Stimulated activated CD8-positive, alpha-beta memory T cell treated with anti-CD3 and anti-CD28 coated beads, Interleukin-12 subunit alpha, Interleukin-12 subunit beta, amount 100 ng/mL, for 1 hour (primary cell): ENCODE results near the gene TMEM175.

Source experiments
- DNase-seq: peaks from one replicate; pipeline ENCODE4 v3.0.0-alpha.2; 2020; ENCODE audit warnings: low read depth

TMEM175 gene

DNA sequence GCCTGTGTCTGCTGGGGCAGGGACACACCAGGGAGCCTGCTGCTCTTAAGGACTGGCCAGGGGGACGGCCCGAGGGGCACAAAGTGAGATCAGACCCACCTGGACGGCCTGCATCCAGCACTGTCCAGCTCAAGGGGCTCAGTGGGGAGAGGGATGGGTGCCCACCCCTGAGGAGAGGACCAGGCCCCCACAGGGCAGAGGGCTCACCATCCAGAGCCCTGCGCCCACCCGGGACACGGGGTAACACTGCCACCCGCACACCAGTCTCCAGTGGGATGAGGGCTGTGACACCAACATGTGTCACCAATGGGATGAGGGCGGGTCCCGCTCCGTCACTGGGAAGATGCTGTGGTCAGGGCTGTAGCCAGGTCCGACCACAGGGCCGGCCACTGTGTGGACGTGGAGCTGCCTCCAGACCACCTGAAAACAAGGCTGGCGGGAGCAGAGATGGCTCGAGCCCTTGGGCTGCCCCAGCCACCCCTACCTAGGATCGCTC lies 27.9 kb downstream of the TMEM175 start:
- no peak for DNase-seq

DNA sequence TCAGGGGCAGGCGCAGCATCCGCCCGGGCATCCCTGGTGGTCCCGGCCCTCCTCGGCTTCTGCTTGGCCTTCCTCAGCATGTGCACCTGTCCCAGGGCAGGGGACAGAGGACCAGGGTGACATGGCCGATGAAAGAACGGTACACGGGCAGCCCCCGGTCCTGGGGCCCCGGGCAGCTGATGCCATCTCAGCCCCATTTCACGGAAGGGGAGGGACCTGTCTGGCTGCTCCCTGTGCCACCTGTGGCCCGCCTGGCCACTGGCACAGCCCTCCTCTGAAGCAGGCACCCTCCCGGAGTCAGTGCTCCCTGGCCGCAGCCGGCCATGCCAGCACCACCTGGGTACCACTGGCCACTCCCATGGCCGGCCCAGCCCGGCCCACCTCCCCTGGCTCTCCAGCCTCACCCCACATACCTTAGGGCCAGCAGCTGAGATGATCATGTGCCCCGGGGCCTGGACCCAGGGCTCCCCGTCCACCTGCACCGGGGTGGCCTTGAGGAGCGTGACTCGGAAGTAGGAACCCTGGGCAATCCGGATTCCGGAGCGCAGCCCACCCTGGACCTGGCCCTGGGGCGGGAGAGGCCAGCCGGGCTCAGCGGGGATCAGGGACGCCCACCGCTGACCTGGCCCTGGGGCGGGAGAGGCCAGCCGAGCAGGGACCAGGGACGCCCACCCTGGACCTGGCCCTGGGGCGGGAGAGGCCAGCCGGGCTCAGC lies 28.5 kb downstream of the TMEM175 start:
- no peak for DNase-seq

DNA sequence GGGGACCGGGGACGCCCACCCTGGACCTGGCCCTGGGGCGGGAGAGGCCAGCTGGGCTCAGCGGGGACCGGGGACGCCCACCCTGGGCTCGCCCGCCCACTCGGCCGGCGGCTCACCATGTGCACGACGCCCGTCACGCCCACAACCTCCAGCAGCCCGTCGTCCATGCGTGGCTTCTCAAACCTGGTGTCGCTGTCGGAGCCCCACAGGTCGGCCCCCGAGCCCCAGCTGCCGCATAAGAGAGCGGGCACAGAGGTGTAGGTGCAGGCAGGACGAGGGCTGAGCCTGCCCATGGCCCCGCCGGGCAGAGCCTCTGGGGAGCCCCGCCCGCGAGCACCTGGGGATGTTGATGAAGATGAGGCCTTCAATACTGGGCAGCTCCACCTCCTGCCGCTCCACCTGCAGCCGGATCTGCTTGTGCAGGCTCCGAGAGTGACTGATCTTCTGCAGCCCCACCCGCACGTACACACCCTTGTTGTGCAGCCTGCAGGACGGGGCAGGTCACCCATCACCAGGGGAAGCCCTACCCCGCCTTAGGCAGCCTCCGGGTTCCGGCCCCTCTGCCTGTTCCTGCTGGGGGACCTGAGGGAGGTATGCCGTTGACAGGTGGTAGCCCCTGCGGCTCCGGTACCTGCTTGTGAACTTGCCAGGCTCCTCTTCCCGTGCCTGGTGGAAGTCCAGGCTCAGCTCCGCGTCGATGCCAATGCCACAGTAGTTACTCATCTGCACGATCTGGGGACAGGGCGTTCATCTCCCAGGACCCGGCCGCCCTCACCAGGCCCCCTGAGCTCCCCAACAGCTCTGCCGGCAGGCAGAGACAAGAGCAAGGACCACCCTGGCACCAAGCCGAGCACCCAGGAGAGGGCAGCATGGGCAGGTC lies 29.3 kb downstream of the TMEM175 start:
- no peak for DNase-seq

DNA sequence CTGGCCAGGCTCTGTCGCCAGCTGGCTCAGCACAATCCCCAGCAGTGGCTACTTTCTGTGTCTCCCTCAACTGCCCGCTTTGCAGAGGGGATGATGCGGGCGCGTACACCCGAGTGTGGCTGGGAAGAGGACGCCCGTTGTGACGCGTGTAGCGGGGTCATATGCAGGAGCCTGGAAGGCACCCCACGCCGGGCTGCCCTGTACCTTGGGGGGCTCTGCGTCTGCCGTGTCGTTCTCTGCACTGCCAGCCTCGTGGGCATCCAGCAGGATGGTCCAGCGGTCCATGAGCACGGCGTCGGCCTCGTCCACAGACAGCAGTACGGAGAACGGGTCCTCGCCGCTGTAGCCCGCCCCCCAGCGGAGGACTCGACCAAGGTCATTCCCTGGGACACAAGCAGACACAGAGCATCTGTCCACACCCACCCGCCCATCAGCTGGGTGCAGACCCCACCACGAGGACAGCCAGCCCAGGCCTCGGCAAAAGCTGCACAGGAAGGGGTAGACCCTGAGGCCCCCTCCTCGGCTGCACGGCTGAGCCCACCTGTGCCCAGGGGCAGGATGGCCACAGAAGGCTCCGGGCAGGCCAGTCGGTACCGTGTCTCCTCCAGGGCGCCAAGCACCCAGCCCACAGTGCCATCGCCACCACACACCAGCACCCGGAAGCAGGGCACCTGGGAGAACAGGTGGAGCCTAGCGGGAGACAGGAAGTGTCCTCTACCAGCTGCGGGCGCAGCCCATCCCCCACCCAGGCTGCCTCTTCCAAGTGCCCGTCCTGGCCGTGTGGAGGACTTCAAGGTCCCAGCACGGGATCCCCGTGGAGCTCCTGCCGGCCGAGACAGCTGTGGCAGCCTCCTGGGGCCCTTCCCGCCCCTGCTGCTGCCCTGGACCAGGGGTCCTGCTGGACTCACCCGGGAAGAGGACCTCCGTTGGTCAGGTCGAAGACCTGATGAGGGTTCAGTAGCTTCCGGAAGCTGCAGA lies 30.3 kb downstream of the TMEM175 start:
- no peak for DNase-seq

DNA sequence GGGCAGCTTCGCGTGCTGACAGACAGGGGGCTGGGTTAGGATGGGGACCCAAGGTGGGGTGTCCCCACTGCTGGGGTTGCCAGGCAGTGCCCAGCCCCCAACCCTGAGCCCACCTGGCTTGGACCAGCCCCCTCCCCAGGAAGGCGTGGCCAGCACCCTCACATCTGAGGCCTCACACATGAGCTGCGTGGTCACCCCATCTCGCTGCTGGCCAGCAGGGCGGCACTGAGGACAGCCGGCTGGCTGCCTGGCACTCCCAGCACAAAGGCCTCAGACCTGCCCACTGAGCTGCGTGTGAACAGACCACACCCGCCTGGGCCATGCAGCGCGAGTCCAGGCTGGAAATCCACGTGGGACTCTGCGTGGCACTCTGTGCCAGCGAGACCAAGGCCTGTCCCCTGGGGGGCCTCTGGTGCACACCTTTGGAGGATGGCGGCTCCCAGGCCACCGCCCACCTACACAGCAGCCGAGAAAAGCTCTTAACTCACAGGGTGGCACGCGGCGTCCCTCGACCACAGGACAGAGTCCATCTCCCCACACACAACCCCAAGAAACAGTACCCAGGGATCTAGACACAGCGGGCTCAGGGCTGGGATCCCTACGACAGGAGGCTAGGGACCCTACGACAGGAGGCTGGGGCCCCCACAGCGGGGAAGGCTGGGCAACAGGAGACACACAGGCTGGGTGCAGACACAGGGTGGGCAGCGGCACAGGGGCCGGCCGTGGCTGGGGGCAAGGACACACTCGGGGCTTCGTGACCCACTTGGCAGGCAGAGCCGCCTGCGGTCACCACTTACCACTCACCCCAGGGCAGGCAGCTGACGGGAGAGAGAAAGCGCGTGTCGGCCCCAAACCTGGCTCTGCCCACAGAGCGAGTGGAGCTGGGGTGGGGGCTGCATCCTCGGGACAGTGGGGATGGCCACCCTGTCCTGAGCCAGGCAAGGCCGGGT lies 31.3 kb downstream of the TMEM175 start:
- no peak for DNase-seq

DNA sequence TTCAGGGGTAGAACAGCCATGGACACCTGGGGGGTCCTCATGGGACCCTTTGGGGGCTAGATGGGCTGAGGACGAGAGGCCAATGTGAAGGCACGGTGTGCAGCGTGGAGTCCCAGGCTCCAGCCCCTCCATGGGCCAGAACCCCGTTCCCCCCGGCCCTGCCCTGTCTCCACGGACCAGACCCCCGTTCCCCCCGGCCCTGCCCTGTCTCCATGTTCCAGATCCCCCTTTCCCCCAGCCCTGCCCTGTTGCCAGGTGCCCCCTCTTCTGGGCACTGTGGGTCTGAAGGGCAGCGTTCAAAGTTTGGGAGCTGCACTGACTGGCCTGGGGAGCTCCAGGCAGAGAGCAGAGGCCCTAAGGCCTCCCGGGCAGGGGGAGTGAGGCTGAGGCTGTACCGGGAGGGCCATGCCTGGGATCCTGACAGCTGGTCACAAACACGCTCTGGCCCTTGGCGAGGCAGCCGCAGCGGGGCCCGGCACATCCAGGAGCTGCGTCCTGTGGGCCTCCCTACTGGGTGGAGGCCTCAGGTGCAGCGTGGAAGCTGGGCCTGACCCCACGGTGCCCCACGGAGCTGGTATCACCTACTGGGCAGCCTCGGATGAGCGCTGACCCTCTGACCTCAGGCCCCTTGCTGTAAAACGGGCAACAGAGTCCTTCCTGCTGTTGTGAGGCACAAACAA lies 32.2 kb downstream of the TMEM175 start:
- DNase-seq: no peak

DNA sequence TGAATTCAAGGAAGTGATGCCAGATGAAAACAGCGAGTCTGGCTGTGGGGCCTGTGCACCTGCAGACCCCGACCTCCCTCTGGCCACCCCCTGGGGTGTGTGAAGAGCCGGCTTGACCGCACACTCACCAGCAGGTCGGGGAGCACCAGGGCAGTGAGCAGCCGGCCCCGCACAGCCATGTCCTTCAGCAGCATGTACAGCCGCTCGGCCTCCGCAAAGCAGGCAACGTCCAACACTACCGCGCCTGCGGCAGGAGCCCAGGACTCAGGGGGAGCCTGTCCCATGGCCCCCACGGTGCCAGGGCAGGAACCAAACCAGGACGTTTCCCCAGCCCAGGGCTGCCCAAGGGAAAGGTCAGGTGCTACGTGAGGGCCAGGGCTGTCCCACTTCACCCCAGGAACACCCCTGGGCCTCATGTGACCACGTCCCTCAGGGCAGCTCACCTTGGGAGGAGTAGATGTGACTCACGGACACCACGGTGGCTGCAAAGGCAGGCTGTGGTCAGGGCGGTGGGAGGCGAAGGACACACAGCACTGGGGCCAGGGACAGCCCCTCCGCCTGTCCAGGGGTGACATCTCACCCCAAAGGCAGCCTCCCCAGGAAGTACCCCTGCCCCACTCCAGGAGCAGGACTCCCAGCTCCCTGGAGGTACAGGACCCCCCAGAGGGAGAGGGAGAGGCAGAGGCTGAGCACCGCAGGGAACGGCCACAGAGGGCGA lies 32.9 kb downstream of the TMEM175 start:
- no peak for DNase-seq

DNA sequence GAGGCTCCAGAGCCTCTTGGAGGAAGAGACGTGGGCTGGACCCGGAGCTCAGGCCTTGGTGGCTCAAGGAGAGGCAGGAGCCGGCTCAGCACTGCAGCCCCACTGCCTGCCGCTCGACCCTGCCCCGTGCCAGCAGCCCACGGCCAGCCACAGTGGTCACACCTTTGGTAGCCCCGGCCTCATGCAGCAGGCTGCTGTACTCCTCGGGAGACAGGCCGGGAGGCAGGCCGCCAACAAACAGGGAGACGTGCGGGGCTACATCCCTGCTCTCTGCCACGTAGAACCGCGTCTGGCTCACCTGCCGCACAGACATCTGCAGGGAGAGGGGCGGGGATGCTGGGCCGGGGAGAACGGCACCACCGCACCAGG lies 33.5 kb downstream of the TMEM175 start:
- no peak for DNase-seq

DNA sequence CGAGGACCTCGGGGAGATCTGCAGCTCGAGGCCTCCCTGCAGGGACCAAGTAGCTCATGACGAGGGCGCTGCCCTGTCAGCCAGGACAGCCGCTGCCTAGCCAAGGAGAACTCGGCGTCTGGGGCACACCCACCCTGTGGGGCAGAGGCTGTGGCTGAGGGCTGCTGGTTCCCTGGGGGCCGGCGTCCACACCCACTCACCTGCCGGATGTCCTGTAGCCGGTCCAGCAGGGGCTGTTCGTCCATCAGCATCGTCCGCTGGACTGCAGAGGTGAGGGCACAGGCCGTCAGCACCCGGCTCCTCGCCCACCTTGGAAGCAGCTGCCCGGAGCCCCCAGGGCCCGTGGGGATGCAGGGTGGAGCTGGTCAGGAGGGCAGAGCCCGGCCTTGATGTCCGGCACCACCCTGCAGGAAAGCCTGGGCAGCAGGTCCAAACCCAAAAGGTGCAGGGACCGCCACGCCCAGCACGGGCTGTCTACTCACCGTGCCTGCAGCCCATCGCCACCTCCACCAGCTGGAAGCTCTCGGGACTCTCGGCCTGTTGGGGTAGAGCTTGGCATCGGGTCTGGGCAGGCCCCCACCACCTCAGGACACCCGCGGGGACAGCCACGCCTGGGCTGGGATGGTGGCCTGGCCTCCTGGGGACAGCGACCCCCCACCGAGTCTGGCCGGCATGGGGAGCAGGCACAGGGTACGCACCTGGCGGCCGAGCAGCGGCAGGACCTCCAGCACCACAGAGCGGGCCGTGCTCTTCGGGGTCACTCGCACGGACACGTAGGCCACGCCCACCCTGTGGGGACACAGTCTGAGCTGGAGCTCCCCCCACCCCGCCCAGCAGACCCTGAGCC lies 34.2 kb downstream of the TMEM175 start:
- no peak for DNase-seq

DNA sequence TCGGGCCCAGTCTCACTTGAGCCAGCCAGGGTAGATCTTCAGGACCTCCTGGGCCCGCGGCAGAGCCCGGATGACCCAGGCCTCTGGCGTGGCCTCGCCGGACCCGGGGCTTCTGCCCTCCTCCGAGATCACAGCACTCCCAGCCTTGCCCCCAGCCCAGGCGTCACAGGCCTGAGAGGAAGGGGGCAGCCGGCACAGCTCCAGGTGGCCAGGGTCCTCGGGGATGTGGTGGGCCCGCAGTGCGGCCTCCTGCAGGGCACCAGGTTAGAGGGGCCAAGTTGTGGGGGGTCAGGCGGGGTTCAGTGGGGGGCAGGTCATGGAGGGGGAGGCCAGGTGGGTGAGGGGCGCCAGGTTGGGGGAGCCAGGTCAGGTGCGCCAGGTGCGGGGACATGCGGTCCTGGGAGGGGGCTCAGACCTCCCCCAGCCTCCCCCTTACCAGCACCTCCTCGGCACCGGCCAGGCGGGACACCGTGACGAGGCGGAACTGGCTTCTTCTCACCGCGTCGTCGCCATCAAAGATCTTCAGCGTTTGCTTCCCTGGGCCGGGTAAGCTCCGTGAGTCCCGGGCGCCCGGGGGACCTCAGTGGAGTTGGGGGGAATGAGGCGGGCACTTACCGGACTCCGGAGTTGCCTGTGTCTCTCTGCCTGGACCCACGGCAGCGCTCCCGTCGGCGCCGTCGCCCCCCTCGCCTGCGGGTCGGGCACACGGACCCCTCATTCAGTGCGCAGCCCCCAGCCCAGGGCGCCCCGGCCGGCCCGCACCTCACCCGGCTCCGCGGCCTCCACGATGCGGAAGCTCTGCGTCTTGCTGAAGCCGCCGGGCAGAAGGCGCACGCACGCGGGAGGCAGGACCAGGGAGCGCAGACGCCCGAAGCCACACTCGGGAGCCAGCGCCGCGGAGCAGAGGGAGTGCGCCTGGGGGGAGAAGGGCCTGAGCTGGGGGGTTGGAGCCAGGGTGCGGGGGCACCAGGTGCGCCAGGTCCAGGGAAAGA lies 35.1 kb downstream of the TMEM175 start:
- DNase-seq: no peak

DNA sequence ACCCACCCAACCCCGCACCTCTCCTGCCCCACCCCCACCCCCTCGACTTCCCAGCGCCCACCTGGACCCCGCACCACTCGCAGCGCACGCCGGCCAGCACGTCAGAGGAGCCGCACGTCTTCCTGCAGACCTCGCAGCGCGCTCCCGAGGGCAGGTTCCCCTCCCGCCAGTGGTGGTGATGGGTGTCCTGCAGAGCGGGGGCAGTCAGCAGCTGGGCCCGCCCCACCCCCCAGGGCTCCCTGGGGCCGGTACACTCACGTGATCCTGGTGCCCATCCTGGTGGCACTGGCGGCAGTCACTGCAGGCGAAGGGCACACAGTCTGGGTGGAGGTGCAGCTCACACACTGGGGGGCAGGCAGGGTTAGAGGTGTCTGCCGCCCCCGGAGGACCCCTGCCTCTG lies 36.0 kb downstream of the TMEM175 start:
- no peak for DNase-seq

DNA sequence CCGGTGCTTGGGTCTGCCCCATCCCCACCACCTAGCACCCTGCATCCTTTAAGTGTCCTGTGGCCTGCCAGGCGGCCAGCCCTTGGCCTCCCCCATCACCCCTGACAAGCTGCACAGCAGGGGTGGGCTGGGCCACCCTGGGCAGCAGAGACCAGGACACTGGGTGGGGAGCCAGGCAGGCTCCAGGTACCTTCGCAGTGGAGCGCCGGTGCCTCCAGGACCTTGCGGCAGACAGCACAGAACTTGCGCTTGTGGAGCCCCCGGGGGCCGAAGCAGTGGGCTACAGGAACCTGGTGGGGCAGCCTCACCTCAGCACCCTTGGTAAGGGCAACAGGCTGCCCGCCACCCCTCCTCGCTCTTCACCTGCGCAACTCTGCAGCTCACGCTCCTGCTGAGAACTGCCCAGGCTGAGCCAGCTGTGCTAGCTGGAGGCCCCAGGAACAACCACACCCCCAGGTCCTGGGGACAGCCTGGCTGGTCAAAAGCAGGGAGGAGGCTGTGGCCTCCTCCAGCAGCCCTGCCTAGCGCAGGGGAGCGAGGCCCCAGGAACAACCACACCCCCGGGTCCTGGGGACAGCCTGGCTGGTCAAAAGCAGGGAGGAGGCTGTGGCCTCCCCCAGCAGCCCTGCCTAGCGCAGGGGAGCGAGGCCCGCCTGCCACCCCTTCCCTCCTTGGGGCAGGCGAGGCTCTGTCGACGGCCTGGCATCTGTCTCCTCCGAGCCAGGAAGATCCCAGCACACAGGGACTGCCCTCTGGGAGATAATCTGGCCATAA lies 36.5 kb downstream of the TMEM175 start:
- no peak for DNase-seq

DNA sequence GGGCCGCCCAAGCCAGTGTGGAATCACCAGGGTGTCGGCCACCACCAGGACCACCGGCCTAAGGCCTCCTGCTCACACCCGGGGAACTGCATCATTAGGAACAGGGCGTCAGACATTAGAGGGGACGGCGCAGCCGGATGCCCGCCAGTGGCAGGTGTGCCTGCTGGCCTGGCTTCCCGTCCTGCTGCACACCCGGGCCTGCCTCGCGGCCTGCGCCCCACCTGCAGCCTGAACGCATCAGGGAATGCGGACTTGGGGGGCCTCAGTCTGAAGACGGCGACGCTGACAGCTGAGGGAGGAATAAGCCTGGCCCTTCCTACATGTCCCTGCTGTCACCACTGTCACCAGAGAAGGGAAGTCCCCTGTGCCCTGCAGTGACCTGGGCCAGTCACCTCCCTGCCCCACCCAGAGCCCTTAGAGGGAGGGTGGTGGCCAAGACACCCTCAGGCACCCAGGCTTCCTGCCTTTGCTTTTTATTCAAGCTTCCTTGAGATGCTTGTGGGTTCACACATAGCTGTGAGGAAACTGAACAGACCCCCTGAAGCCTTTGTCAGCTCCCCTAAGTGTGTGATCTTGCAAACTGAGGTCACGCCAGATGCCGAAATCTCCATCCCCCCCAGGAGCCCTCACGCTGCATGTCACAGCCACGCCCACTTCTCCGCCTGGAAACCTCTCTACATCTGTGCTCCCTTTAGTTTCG lies 37.9 kb downstream of the TMEM175 start:
- DNase-seq: no peak

DNA sequence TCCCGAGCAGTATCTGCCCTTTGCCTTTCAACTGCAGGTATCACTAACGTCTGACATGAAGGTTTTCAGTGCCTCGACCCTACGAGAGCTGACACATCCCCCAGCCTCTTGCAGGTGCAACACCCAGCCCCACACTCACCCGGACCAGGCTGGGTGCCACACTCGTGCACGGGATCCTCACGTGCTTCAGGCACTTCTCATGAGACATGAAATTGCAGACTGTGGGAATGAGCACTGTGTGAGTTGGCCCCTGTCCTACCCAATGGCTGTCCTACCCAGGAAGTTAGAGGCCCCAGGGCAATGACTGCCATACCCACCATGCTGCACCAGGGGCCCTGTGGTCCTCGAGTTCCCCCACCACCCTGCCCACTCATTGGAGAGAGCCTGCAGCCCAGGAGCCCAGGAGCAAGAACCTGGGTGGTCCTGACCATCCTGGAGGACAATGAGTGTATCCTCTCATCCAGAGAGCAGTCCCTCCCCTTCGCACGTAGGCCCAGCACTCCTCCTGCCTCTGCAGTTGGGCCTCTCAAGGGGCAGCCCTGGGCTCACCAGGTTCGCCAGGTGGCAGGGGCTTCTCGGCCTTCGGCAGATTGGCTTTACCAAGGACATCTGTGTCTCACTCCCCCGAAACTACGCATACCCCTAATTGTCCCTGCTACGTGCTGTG lies 38.7 kb downstream of the TMEM175 start:
- no peak for DNase-seq

DNA sequence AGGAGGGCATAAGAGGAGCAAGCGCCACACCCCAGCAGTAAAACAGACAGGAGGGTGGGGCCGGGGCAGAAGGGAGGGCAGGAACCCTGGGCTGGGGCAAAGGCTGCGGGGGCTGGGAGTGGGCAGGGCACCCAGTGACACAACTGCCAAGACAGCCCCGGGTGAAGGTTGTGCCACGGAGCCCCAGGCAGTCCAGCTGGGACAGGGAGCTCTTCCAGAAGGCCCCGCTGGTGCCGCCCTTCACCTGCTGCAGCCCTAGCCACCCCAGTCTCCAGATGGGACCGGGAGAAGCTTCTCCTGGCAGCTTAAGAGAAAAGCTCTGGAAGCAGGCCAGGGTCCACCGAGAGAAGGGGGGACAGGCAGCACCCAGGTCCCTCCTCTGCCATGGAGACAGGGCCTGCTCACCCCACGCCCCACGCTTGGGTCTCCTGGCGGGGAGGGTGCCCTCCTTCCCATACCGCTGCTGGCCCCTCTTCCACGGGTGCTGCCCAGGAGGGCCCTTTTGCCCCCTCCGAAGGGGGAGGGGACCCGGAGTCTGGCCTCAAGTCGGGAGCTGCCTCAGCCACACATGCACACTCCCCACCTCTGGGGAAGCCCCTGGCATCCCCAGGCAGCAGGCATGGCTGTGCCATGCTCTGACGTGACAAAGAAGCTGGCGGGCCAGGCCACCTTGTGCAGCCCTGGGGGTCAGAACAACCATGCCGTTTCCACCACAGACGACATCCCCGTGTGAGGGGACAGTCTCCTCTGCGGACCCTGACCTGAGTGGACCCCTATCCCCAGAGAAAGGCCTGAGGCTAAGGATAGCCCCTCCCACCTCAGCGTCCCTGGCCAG lies 39.6 kb downstream of the TMEM175 start:
- no peak for DNase-seq
